WERI-Rb-1 (cell line): ENCODE data around the gene LIMCH1.

Source experiments
- DNase-seq: peaks from one replicate; pipeline ENCODE4 v3.0.0-alpha.2; 2020
- H3K27ac ChIP-seq: fragments of 250-450 bp; sonication (Bioruptor Pico); 2 replicates; pipeline ENCODE4 v1.5.1; 2020; ENCODE audit warnings: mild to moderate bottlenecking, moderate library complexity
- H3K27me3 ChIP-seq: fragments of 250-450 bp; sonication (Bioruptor Pico); 2 replicates; pipeline ENCODE4 v1.5.1; 2021; ENCODE audit warnings: mild to moderate bottlenecking, low read depth, moderate library complexity; ENCODE audit not compliant: insufficient read depth, severe bottlenecking
- H3K36me3 ChIP-seq: fragments of 250-450 bp; sonication (Bioruptor Pico); 2 replicates; pipeline ENCODE4 v1.5.1; 2020; ENCODE audit warnings: mild to moderate bottlenecking, moderate library complexity
- H3K4me3 ChIP-seq: 2 replicates; pipeline ENCODE4 v1.5.1; 2011; ENCODE audit warnings: low read depth, mild to moderate bottlenecking, control low read depth, low read length
- H3K9me3 ChIP-seq: fragments of 250-450 bp; sonication (Bioruptor Pico); 2 replicates; pipeline ENCODE4 v1.5.1; 2021; ENCODE audit warnings: mild to moderate bottlenecking, moderate library complexity; ENCODE audit not compliant: severe bottlenecking
- TF ChIP-seq, protein P1 (sequence below): IDR thresholded peaks from 2 replicates; pipeline ENCODE4 v1.5.1; 2011; ENCODE audit warnings: low read depth, mild to moderate bottlenecking, control low read depth, inconsistent platforms, low read length

LIMCH1 gene

DNA sequence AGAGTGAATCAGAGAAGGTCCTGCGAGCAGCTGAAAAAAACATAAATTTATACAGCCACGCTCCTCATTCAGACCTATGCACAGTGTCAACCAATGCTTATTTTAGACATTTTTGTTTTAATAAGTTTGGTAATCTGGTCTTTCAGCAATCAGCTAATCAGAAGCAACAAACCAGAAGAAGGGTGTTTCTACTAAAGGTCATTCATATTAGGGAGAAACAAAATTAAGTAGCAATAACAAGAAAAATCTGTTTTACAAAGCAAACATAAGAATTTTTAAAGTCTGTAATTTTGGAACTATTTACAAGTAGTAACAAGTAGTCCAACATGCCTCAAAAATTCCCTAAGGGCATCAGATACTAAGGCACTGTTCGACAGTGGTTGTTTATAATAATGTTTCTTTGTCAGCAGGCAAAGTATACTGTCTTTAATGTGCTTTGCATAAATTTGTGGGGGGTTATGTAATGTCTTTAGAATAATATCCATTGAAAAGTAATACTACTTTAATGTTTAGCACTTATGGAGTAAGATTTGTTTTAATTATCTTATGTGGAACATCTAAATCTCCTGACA is 127.8 kb downstream of the LIMCH1 start:
- TF ChIP-seq, protein P1, sequence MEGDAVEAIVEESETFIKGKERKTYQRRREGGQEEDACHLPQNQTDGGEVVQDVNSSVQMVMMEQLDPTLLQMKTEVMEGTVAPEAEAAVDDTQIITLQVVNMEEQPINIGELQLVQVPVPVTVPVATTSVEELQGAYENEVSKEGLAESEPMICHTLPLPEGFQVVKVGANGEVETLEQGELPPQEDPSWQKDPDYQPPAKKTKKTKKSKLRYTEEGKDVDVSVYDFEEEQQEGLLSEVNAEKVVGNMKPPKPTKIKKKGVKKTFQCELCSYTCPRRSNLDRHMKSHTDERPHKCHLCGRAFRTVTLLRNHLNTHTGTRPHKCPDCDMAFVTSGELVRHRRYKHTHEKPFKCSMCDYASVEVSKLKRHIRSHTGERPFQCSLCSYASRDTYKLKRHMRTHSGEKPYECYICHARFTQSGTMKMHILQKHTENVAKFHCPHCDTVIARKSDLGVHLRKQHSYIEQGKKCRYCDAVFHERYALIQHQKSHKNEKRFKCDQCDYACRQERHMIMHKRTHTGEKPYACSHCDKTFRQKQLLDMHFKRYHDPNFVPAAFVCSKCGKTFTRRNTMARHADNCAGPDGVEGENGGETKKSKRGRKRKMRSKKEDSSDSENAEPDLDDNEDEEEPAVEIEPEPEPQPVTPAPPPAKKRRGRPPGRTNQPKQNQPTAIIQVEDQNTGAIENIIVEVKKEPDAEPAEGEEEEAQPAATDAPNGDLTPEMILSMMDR = no peak
- Histone ChIP-seq H3K27me3 (no peaks in the 10 kb centered on the region), H3K4me3 (no peak overlapping the region), H3K36me3 (peaks cover 8% of the 10 kb centered on the region; the same call in 1 of the 2 replicates), H3K9me3 (no peaks in the 10 kb centered on the region), H3K27ac (no peak overlapping the region)
- no peak for DNase-seq

DNA sequence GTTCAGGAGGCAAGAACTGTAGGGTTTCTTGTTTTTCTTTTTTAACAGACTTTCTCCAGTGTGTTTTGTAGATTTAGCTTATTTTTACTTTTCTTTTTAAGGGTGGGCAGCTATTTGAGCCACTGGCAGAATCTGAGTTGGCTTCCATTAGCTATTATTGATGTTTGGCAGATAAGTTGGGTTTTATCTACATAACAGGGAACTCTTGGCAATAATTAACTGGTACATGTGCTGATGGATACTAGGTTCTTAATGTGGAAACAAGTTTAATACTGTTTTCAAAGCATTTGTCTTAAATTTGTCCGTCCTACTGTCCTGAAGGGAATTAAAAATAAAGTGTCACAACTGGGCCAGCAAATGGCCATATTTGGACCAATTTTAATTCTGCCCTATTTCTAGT is 130.1 kb downstream of the LIMCH1 start:
- peaks cover 8% of the 10 kb centered on the region; the same call in 1 of the 2 replicates for H3K36me3 ChIP-seq
- no peak for DNase-seq
- H3K9me3 ChIP-seq = no peaks in the 10 kb centered on the region
- no peak overlapping the region for H3K27ac ChIP-seq
- TF ChIP-seq, protein P1 = no peak
- no peak overlapping the region for H3K4me3 ChIP-seq
- no peaks in the 10 kb centered on the region for H3K27me3 ChIP-seq

DNA sequence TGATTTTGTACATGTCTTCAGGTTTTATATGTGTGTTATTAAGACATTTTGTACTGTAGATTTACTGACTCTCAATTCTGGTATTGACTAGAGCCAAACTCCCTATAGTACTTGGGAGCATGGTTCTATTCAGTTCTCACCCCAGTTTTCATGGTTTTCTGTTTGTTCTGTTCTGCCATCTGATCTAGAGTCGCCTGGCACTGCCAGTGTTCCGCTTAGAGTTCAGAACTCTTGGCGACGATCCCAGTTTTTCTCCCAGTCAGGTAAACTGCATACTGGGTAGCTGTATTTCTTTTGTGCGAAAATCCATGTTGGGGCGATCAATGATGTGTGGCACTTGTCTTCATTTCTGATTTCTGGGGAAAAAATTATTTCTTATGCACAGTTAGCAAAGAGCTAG is 132.6 kb downstream of the LIMCH1 start:
- Histone ChIP-seq H3K27ac (no peak overlapping the region), H3K4me3 (no peak overlapping the region), H3K9me3 (no peaks in the 10 kb centered on the region), H3K36me3 (peaks cover 8% of the 10 kb centered on the region; the same call in 1 of the 2 replicates), H3K27me3 (no peaks in the 10 kb centered on the region)
- no peak for DNase-seq
- TF ChIP-seq, protein P1 = no peak

DNA sequence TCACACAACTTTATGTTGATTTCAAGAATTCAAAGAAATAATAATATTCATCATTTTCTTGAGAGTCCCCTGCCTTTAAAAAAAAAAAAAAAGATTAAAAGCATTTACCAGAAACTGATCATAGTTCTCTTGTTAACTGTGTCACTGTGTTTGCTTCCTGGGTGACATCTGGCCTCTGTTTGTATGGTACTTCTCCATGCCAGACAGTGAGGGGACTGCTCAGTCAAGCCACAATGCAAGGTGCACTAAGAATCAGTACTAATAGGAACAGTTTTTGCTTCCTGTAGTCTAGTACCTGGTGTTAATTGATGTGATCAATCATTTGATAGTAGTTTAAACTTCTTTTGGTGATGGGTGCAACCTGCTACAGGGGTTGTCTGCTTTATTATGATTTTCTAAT is 133.0 kb downstream of the LIMCH1 start:
- peaks cover 8% of the 10 kb centered on the region; the same call in 1 of the 2 replicates for H3K36me3 ChIP-seq

DNA sequence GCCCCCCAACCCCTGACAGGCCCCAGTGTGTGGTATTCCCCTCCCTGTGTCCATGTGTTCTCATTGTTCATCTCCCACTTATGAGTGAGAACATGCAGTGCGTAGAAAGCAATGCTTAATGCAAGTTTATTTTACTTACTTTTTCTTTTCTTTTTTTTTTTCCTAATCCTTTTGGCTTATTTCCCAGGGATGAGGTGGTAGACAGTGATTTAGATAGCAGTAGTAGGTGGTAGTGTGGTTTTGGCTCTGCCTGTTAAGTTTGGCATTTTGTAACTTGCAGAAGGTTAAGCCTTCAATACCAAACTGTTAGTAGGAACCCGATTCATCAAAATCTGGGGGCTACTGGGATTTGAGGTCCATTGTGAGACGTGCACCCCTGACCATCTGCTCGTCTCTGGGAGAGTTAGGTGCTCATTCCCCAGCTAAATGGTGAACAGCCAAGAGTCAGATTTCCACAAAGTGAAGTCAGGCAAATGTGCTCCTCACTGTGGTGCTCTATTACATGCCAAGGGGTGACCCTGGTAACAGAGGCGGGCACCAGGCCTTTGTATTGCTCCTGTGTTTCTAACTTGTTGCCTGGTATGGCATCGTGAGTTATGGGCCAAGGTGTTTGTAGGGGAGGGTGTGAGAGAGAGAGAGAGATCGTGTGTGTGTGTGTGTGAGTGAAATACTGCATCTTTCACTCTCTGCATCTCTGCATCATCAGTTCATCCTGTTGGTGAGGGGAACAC is 140.3 kb downstream of the LIMCH1 start:
- TF ChIP-seq, protein P1 = no peak
- no peak for DNase-seq
- H3K4me3 ChIP-seq = no peak overlapping the region
- no peaks in the 10 kb centered on the region; the same call in 1 of the 2 replicates for H3K36me3 ChIP-seq
- H3K9me3 ChIP-seq = no peaks in the 10 kb centered on the region
- no peak overlapping the region for H3K27ac ChIP-seq
- H3K27me3 ChIP-seq = no peaks in the 10 kb centered on the region

More for the DNA sequence above, 133.0 kb downstream of the LIMCH1 start:
- H3K4me3 ChIP-seq = no peak overlapping the region
- DNase-seq = no peak
- no peaks in the 10 kb centered on the region for H3K9me3 ChIP-seq
- no peak overlapping the region for H3K27ac ChIP-seq
- H3K27me3 ChIP-seq = no peaks in the 10 kb centered on the region
- TF ChIP-seq, protein P1 = no peak
